GM12892 (cell line): ENCODE data around the gene SPI1.
A peak's percentile ranks its signal among the peaks of the same experiment; 100 is the strongest.

Source experiments
- POLR2A ChIP-seq: IDR thresholded peaks from 2 replicates; pipeline ENCODE4 v1.6.1; 2011; ENCODE audit warnings: low read depth, low read length, control low read depth
- TAF1 ChIP-seq: IDR thresholded peaks from 2 replicates; pipeline ENCODE4 v1.6.1; 2011; ENCODE audit warnings: low read depth, mild to moderate bottlenecking, control low read depth, low read length, borderline replicate concordance

GRCh38 chr11:47415091-47415854 is 36.9 kb upstream of the SPI1 start:
- TF ChIP-seq POLR2A (peak; percentile 43), TAF1 (no peak)
